ENCODE measurements around the gene FERMT3.

The FERMT3 gene

GRCh38 chr11:64253481-64253880 is 47.0 kb downstream of the FERMT3 start:
- no peak for DNase-seq (ENCODE audit: extremely low spot score)
- no peak for TF ChIP-seq LEF1 (IDR thresholded peaks at IDR 0.05; ENCODE audit: borderline replicate concordance)
- TF ChIP-seq FOXK2 (IDR thresholded peaks at IDR 0.05): no peak
- no peak for TF ChIP-seq HDGF (IDR thresholded peaks at IDR 0.05; ENCODE audit: borderline replicate concordance)
- ChIA-PET CTCF (no interaction called here), POLR2A (interaction anchor here (1.1 to 1.4 kb wide), 3 partner anchors 10 to 68 kb away, joined by 3 to 4 read pairs (median 4); no protein-coding TSS in a partner anchor)

GRCh38 chr11:64254326-64254725 is 47.8 kb downstream of the FERMT3 start:
- DNase-seq (ENCODE audit: extremely low spot score): no peak
- CTCF ChIA-PET: no interaction called here
- TF ChIP-seq TARDBP (IDR thresholded peaks at IDR 0.05) (no peak), CTBP1 (IDR thresholded peaks at IDR 0.05; ENCODE audit: borderline replicate concordance) (no peak), BHLHE40 (IDR thresholded peaks at IDR 0.05; ENCODE audit: borderline replicate concordance) (no peak), NFRKB (IDR thresholded peaks at IDR 0.05) (no peak), L3MBTL2 (conservative IDR thresholded peaks at IDR 0.05) (no peak), FOXK2 (IDR thresholded peaks at IDR 0.05) (no peak), SP1 (IDR thresholded peaks at IDR 0.05) (no peak), ARNT (IDR thresholded peaks at IDR 0.05) (no peak), SUZ12 (IDR thresholded peaks at IDR 0.05) (no peak), ELF4 (IDR thresholded peaks at IDR 0.05) (no peak), FOXM1 (IDR thresholded peaks at IDR 0.05; ENCODE audit: borderline replicate concordance) (no peak), HDGF (IDR thresholded peaks at IDR 0.05; ENCODE audit: borderline replicate concordance) (no peak), FOXA1 (IDR thresholded peaks at IDR 0.05) (no peak)
- TF ChIP-seq, protein P1, sequence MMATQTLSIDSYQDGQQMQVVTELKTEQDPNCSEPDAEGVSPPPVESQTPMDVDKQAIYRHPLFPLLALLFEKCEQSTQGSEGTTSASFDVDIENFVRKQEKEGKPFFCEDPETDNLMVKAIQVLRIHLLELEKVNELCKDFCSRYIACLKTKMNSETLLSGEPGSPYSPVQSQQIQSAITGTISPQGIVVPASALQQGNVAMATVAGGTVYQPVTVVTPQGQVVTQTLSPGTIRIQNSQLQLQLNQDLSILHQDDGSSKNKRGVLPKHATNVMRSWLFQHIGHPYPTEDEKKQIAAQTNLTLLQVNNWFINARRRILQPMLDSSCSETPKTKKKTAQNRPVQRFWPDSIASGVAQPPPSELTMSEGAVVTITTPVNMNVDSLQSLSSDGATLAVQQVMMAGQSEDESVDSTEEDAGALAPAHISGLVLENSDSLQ (IDR thresholded peaks at IDR 0.05): no peak
- POLR2A ChIA-PET: interaction anchor here (1.1 to 1.4 kb wide), 3 partner anchors 11 to 69 kb away, joined by 3 to 4 read pairs (median 4); no protein-coding TSS in a partner anchor

DNA sequence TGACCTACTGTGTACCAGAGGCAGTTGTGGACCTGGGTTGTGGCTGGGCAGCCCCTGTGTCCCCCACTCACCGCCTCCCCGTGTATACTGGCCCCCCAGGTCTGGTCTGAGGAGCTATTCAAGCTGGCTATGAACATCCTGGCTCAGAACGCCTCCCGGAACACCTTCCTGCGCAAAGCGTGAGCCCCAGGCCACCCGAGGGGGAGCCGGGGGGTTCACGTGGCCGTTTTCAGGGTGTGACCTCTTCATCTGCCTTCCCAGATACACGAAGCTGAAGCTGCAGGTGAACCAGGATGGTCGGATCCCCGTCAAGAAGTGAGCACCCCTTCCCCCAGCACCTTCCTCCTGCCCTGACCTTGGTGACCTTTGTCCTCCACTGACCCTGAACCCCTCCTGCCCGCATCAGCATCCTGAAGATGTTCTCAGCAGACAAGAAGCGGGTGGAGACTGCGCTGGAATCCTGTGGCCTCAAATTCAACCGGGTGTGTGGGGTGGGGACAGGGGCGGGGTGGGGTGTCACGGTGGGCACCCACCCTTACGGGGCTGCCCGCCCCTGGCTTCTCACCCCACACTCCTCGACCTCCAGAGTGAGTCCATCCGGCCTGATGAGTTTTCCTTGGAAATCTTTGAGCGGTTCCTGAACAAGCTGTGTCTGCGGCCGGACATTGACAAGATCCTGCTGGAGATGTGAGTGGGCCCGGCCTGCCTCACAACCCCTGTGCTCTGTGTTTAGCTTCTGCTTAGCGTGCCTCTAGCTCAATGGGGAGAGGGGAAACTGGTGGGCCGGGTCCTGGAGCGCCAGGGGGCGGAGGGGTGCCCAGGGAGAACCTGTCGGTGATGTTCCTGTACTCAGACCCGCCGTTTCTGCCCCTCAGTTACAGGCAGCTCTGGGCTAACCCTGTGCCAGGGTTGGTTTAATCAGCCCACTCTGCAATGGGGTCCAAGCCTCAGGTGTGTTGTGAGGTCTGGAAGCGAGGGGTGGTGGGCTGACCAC is 48.9 kb downstream of the FERMT3 start:
- ChIA-PET POLR2A (interaction anchor here (0.8 to 4.1 kb wide), 5 partner anchors 9 to 62 kb away, joined by 3 to 18 read pairs (median 4); partner anchors contain the start of genes FKBP2, PPP1R14B, PRDX5 and TRMT112), CTCF (no interaction called here)
- no peak for DNase-seq (ENCODE audit: extremely low spot score)
- no peak for TF ChIP-seq ARNT (IDR thresholded peaks at IDR 0.05)
- no peak for TF ChIP-seq TARDBP (IDR thresholded peaks at IDR 0.05)
- no peak for TF ChIP-seq FOXM1 (IDR thresholded peaks at IDR 0.05; ENCODE audit: borderline replicate concordance)
- no peak for TF ChIP-seq CTBP1 (IDR thresholded peaks at IDR 0.05; ENCODE audit: borderline replicate concordance)
- no peak for TF ChIP-seq L3MBTL2 (conservative IDR thresholded peaks at IDR 0.05)
- TF ChIP-seq SP1 (IDR thresholded peaks at IDR 0.05): no peak
- TF ChIP-seq ZNF384 (IDR thresholded peaks at IDR 0.05): no peak
- no peak for TF ChIP-seq FOXA1 (IDR thresholded peaks at IDR 0.05)
- no peak for TF ChIP-seq FOXK2 (IDR thresholded peaks at IDR 0.05)
- no peak for TF ChIP-seq HDGF (IDR thresholded peaks at IDR 0.05; ENCODE audit: borderline replicate concordance)
- TF ChIP-seq BHLHE40 (IDR thresholded peaks at IDR 0.05; ENCODE audit: borderline replicate concordance): no peak
- no peak for TF ChIP-seq LEF1 (IDR thresholded peaks at IDR 0.05; ENCODE audit: borderline replicate concordance)
- no peak for TF ChIP-seq NFRKB (IDR thresholded peaks at IDR 0.05)
- TF ChIP-seq, protein P1 (IDR thresholded peaks at IDR 0.05): no peak
- no peak for TF ChIP-seq ELF4 (IDR thresholded peaks at IDR 0.05)
- no peak for TF ChIP-seq SUZ12 (IDR thresholded peaks at IDR 0.05)

- CTCF ChIA-PET: no interaction called here
- TF ChIP-seq HDGF (IDR thresholded peaks at IDR 0.05; ENCODE audit: borderline replicate concordance) (no peak), ZNF384 (IDR thresholded peaks at IDR 0.05) (no peak), FOXM1 (IDR thresholded peaks at IDR 0.05; ENCODE audit: borderline replicate concordance) (no peak), L3MBTL2 (conservative IDR thresholded peaks at IDR 0.05) (no peak), CTBP1 (IDR thresholded peaks at IDR 0.05; ENCODE audit: borderline replicate concordance) (no peak)
- POLR2A ChIA-PET: interaction anchor here (0.9 to 4.1 kb wide), 3 partner anchors 10 to 61 kb away, joined by 3 to 18 read pairs (median 6); partner anchors contain the start of genes FKBP2, PPP1R14B, PRDX5 and TRMT112
- DNase-seq (ENCODE audit: extremely low spot score): no peak
These were observed 49.8 kb downstream of the FERMT3 start for GRCh38 chr11:64256300-64256699.

DNA sequence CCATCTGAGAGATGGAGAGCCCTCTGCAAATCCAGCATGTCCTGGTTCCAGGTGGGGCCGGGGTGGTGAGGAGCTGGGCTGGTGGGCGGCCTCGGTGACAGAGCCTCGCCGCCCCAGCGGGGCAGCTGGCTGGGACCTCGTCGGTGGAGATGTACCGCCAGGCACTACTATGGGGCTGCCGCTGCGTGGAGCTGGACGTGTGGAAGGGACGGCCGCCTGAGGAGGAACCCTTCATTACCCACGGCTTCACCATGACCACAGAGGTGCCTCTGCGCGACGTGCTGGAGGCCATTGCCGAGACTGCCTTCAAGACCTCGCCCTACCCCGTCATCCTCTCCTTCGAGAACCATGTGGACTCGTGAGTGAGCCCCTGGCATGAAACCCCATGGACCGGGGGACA is 51.8 kb downstream of the FERMT3 start:
- ChIA-PET POLR2A (interaction anchor here (0.9 to 4.1 kb wide), 2 partner anchors 11 to 12 kb away, joined by 3 to 18 read pairs; partner anchors contain the start of gene PPP1R14B), CTCF (no interaction called here)
- no peak for DNase-seq (ENCODE audit: extremely low spot score)
- TF ChIP-seq LEF1 (IDR thresholded peaks at IDR 0.05; ENCODE audit: borderline replicate concordance): no peak
- TF ChIP-seq TARDBP (IDR thresholded peaks at IDR 0.05): no peak
- no peak for TF ChIP-seq ELF4 (IDR thresholded peaks at IDR 0.05)
- no peak for TF ChIP-seq FOXM1 (IDR thresholded peaks at IDR 0.05; ENCODE audit: borderline replicate concordance)
- TF ChIP-seq SP1 (IDR thresholded peaks at IDR 0.05): no peak

DNA sequence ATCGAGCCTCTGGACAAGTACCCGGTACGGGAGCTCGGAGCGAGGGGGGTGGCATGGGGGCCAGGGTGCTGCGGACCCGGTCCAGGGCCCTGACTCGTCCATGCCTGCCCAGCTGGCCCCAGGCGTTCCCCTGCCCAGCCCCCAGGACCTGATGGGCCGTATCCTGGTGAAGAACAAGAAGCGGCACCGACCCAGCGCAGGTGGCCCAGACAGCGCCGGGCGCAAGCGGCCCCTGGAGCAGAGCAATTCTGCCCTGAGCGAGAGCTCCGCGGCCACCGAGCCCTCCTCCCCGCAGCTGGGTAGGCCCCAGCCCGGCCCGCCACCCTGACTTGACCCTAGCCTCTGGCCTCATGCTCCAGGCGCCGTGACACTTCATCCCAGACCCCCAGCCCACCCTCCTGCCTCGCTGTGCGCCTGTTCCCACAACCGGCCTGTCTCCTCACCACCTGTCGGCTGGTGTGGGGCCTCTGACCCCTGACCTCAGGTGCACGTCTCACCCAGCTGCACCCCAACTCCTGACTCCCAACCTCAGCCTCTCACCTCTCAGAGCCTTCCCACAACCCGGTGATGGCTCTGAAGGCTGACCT is 52.5 kb downstream of the FERMT3 start:
- no peak for DNase-seq (ENCODE audit: extremely low spot score)
- POLR2A ChIA-PET: interaction anchor here (4.1 kb wide), 1 partner anchor 12 kb away, joined by 18 read pairs; the partner anchor contains the start of gene PPP1R14B
- CTCF ChIA-PET: no interaction called here
- no peak for TF ChIP-seq TARDBP (IDR thresholded peaks at IDR 0.05)
- TF ChIP-seq SUZ12 (IDR thresholded peaks at IDR 0.05): no peak
- no peak for TF ChIP-seq ARNT (IDR thresholded peaks at IDR 0.05)
- no peak for TF ChIP-seq HDGF (IDR thresholded peaks at IDR 0.05; ENCODE audit: borderline replicate concordance)
- TF ChIP-seq FOXA1 (IDR thresholded peaks at IDR 0.05): no peak
- TF ChIP-seq ELF4 (IDR thresholded peaks at IDR 0.05): no peak
- no peak for TF ChIP-seq FOXK2 (IDR thresholded peaks at IDR 0.05)
- TF ChIP-seq NFRKB (IDR thresholded peaks at IDR 0.05): no peak
- no peak for TF ChIP-seq ZNF384 (IDR thresholded peaks at IDR 0.05)
- no peak for TF ChIP-seq FOXM1 (IDR thresholded peaks at IDR 0.05; ENCODE audit: borderline replicate concordance)
- TF ChIP-seq L3MBTL2 (conservative IDR thresholded peaks at IDR 0.05): no peak
- TF ChIP-seq CTBP1 (IDR thresholded peaks at IDR 0.05; ENCODE audit: borderline replicate concordance): no peak
- TF ChIP-seq SP1 (IDR thresholded peaks at IDR 0.05): no peak
- TF ChIP-seq LEF1 (IDR thresholded peaks at IDR 0.05; ENCODE audit: borderline replicate concordance): no peak
- TF ChIP-seq, protein P1 (IDR thresholded peaks at IDR 0.05): no peak
- TF ChIP-seq BHLHE40 (IDR thresholded peaks at IDR 0.05; ENCODE audit: borderline replicate concordance): no peak
